ENCODE results near the gene SEMA4B.

- TF ChIP-seq CTCF (IDR thresholded peaks at IDR 0.05) = no peak
- TF ChIP-seq POLR2A (IDR thresholded peaks at IDR 0.05) = no peak
Observed at GRCh38 chr15:90211440-90212143, 10.5 kb downstream of the SEMA4B start.

All from body of pancreas (tissue), 4 donors.